ENCODE measurements around the gene KAZN. TPM values are rescaled to one million over a fixed set of nuclear protein-coding genes. Genes with fewer than 3 reads are reported as not detected.
"Not testable (repeated sequence)": the region's sequence is repeated elsewhere in the genome, so short reads cannot be mapped to it uniquely, and the experiment has no call there.

KAZN gene
- total RNA-seq, 1 donor from 2014 or later = 10.2 TPM

DNA sequence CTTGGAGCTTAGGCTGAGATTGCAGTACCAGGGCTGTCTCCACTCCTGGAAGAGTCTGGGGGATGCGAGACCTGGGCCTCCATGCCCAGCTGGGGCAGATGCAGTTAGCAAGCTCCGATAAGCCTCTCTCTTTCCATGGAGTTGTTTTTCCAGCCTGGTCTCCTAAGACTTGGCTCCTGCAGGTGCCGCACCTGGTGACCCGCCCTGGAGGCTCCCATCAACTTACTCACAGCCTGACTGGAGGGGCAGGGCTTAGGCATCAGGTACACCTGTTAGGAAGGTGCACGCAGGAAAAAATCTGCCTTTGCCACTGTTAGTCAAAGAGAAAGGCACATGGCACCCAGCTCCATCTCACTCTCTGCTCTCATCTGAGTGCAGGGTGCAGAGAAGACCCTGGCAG is 356.9 kb downstream of the KAZN start:
- DNase-seq (ENCODE audit: low spot score) = no peak

DNA sequence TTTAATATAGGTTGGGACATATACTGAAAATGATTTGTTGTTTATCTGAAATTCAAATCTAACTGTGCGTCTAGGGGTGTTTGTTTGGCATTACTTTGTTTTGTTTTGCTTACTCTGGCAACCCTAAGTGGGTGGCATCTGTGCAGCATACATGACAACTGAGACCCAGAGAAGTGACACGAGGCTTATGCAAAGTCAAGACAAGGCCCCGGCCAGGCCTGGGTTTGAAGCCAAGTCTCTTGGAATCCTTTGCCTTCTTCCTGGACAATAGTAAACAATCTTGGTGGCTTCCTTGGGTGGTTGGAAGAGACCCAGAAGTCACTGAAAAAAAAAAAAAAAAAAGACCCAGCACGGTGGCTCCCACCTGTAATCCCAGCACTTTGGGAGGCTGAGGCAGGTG is 357.5 kb downstream of the KAZN start:
- no peak for DNase-seq (ENCODE audit: low spot score)

DNA sequence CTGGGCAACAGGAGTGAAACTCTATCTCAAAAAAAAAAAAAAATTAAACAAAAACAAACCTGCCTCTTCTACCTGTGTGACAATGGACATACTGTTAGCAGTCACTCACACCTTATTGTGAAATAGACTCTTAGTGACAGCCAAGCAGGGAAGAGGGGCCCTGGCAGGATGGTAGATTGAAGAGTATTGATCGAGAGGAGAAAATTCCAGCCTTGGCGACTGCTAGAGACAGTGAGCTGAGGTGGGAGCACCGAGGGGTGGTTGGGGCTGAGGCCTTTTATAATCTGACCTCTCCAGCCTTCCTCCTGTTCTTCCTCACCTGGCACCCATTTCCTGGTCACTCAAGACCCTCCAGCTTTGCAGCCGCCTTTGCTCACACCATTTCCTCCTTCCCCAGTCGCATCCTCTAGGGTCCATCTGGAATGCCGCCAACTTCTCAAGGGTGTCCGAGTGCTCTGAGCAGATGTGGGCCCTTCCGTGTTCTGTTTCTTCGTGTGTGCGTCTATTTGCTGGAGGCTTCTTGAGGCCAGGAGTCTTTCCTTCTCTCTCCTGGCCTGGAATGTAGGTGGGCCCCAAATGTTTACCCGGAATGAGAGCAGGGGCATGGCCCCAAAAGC is 358.2 kb downstream of the KAZN start:
- no peak for DNase-seq (ENCODE audit: low spot score)

DNA sequence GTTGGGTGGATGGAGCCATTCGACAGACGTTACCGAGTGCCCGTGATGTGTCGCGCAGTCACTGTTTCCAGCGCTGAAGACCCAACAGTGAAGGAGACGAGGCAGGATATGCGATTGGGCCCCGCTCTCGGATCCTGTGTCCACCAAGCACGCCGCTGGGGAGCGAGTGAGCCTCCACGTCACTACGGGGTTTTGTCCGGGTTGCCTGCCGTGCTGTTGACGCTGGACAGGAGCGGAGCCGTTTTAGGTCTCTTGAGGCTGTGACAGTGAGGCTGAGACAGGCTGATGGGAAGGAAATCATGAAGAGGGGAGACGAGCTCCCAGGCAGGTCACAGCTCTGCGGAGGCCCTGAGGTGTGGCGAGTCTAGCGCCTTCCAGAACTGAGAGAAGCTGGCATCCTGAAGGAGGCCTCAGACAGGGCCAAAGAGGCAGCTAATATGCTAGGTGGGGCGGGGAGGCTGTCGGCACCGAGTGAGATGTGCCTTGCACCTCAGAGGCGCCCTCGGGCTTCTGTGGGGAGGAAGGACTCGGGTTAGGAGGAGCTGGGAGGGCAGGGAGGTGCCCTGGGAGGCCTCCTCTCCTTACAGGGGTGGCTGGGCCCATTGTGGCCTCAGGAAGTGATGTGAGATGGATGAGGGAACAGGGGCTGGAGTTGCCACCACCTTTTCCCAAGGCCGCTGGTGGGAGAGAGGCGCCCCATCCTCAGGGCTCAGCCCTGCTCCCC is 359.1 kb downstream of the KAZN start:
- no peak for DNase-seq (ENCODE audit: low spot score)

DNA sequence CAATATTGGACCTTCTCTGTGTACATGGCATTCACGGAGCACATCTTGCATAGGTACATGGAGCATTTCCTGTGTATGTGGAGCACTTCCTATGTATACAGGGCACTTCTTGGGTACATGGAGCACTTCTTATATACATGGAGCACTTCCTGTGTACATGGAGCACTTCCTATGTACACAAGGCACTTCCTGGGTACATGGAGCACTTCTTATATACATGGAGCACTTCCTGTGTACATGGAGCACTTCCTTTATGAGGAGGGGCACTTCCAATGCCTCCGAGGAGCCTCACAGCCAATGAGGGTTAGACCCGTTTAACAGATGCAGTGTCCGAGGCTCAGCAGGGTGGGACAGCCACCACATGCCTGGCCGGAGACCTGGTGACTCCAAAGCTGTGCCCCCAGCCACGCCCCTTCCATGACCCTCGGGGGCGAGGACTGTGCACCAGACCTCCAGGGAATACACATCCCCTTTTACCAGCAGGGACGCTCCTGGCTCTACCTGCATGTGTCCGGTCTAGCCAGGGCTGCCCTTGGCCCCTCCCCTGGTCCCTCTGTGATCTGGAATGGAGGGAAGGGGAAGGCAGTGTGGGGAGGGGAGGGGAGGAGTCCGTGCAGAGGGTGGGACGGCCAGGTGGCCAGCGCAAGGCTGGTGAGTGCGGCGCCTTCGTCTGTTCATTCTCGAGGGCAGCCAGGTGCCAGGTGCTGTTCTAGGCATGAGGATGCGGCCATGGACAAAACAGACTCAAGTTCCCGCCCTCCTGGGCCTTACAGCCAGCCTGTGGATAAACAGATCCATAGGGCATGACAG is 360.0 kb downstream of the KAZN start:
- DNase-seq (ENCODE audit: low spot score) = no peak

DNA sequence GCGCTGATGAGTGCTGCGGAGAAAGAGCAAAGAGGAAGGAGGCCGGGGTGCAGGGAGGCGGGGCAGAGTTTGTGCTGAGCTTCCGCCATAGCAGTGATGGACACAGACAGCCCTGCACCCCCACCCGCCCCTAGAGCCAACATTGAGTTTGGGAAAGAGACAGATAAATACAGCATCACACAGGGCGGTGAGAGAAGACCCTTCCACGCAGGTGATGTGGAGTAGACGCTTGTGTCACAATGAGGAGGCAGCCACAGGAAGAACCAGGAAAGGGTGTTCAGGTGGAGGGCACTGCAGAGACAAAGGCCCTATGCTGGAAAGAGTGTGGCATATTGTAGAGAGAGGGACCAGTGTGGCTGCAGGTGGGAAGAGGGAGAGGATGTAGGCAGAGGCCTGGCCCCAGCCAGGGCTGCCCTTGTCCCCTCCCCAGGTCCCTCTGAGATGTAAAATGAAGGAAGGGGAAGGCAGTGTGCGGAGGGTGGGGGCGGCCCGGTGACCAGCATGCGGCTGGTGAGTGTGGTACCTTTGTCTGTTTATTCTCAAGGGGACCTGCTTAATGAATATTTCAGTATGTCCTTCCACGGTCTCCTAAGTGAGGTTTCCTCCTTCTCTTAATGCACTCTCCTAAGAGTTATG is 360.7 kb downstream of the KAZN start:
- no peak for DNase-seq (ENCODE audit: low spot score)

DNA sequence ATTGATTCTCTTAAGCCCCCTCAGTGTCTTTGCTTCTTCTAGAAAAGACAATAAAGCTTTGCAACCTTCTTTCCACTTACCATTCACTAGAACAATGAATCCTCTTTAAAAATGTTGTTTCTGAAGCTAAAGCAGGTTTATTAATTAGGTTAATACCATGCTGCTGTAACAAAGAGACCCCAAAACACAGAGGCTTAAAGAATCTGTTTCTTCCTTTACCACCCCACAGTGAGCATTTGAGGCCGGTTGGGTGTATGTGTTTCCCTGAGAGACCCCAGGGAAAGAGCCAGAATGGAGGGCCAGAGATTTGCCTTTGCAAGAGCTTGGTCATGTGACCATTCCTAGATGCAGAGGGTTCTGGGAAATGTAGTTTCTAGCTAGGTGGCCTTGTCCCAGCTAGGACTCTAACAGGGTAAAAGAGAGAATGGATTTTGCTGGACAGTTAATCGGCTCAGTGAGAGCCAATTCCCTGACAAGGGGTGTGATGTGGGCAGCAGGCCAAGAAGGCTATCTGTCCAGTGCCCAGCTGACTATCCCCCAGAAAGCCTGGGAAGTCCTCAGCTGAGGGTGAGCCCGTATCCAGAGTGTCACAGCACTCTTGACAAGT is 363.3 kb downstream of the KAZN start:
- no peak for DNase-seq (ENCODE audit: low spot score)

DNA sequence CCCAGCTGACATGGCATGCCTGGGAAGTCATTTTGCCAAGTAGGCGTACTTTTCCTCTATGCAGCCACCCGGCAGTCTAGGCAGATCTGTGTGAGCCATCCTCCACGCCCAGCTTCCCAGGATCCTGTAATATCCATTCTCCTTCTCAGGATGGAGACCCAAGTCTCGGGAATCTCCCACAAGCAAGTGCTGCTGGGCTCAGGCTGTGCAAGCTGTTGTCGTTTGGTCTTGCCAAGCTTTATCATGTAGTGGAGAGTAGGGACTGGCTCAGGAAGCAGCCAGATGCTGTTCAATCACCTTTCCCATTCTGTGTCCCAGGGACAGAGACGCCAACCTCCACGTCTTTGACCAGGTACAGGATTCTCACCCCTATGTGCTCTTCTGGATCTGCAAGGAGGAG is 363.9 kb downstream of the KAZN start:
- DNase-seq (ENCODE audit: low spot score) = no peak

DNA sequence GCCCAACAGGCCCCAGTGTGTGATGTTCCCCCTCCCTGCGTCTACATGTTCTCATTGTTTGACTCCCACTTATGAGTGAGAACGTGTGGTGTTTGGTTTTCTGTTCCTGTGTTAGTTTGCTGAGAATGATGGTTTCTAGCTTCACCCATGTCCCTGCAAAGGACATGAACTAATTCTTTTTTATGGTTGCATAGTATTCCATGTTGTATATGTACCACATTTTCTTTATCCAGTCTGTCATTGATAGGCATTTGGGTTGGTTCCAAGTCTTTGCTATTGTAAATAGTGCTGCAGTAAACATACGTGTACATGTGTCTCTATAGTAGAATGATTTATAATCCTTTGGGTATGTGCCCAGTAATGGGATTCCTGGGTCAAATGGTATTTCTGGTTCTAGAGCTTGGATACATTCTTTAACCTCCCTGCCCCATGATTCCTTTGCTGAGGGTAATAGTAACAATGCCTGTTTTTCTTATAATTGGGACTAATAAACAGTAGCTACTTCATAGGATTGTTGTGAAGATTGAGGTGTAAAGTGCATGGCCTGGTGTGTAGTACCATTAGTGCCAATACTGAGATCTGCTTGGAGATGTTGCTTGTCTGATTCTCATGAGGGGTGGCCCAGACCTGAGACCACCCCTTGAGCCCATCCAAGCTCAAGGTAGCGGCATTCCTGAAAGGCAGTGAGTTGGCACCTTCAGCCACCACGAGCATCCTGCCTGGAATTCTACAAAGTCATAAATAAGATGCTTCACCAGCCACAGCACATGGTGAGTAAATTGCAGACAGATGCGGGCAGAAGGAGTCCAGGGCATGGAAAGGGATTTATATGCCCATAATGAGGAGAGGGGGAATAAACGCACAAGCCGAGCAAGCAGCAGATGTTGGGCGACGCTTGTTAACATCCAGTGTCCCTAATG is 365.6 kb downstream of the KAZN start:
- not testable (repeated sequence) for DNase-seq (ENCODE audit: low spot score)

DNA sequence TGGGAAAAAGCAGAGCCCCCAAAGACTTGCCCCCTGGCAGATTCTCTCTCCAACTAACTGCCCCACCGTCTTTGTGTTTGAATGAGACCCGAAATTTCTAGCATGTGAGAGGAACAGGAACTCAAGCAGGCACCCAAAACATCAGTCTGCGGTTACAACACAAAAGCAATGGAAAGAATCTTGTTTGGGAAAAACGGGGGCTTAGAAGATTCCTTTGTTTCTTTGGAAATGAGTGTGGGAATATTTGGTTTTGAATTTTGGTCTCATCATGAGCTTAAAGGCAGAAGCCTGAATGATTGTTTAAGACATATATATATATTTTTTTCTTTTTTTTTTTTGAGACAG is 366.2 kb downstream of the KAZN start:
- no peak for DNase-seq (ENCODE audit: low spot score)

DNA sequence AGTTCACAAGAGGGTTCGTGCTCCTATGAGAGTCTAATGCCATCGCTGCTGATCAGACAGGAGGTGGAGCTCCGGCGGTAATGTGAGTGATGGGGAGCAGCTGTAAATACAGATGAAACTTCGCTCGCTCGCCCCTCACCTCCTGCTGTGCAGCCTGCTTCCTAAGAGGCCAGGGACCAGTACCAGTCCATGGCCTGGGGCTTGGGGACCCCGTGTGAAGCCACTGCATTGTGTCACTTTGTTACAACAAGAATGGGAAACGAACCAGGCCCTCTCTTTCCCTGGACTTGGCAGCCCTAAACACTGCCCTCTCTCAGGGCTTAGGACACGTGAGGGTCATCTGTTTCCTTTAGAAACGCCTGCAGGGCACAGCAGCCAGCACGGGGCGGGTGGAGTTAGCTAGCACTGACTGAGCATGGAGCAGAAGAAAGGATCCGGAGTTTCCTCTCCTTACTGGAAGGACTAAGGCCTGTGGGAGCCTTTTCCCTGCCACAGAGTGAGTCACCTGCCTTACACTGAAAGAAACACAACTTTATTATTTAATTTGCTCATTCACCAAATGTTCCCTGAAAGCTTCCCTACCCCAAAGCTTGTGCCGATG is 369.9 kb downstream of the KAZN start:
- DNase-seq (ENCODE audit: low spot score) = no peak

DNA sequence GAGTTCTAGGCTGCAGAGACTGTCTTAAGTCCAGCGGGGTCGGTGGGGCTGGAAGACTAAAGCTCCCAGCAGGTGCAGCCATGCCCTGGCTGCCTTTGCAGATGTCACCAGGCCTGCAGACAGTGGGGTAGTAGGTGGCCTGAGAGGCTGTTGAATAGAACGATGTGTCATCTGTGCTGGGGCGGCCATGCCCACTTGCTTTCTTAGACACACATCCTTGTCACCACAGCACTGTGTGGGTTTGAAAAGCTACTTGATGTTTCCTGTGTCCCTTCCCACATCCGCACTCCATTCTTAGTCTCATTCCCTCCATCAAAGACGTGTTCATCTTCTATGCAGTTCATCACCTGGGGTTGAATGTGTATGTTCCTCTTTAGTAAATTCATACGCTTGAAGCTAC is 370.5 kb downstream of the KAZN start:
- no peak for DNase-seq (ENCODE audit: low spot score)

DNA sequence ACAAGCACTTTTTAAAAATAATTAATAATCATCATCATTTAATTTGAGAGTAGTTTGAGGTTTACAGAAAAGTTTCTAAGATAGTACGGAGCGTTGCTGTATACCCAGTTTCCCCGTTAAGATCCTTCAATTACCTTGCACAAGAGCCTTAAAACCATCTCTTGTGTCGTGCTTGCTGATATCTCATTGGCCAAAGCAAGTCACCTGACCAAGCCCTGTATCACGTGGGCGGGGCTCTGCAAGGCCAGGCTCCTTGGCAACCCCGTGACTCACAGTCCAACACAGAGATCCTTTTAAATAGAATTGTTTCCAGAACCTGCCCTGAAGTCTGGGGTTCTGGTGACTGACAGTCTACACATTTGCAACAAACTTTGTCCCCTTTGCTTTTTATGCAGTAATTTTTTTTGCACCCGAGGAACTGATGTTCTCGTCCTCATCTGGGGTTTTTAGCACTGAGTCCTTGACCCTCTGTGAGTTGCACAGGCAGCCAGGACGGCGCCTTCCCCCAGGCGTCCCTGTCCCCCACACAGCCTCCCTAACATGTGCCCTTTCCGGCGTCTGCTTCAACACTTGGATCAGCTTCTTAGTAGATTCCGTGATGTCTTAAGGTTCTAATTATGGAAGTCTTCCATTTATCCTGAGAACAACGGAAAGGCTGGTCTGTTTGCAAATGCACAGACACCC is 371.8 kb downstream of the KAZN start:
- peak; percentile 44 for DNase-seq (ENCODE audit: low spot score)

DNA sequence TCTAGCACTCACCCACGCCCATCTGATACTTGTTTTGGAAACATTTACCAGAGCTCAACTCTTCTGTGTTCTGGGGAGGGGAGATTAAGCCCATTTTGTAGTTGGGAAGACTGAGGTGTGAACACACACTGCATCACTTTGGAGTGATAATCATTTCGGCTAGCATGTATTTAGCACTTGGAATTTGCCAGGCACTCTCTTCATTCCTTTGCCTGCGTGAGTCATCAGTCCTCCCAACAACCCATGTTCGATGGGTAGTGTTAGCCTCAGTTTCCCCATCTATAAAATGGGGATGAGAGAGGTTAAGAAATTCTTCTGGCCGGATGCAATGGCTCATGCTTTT is 372.3 kb downstream of the KAZN start:
- no peak for DNase-seq (ENCODE audit: low spot score)

DNA sequence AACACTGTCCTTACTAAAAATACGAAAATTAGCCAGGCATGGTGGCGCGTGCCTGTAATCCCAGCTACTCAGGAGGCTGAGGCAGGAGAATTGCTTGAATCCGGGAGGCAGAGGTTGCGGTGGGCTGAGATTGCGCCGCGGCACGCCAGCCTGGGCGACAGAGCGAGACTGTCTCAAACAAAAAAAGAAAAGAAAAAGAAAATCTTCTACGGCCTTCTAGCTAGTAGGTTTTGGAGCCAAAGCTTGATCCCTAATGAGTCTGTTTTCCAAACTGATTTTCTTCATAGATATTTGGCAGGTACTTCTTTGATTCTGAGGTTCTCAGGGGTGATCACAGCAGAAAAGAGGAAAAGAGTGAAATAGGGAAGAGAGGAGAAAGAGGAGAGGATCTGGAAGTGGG is 372.7 kb downstream of the KAZN start:
- DNase-seq (ENCODE audit: low spot score) = no peak

DNA sequence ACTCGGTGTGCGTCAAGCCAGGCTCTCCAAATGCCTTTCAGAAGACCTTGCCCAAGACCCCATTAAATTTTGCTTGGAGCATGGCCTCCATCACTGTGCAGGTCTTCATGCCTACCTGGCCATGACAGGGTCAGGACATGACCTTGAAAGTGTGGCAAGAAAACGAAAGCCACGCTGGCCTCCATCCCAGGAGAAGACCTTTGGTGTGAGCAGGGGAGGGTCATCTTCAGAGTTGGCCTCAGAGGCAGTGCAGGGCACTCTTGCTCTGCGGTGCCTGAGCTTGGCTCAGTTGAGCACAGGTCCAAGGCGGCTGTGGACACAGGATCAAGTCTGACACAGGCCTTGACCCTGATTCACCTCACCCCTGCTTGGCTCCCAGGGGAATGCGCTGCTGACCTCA is 373.6 kb downstream of the KAZN start:
- no peak for DNase-seq (ENCODE audit: low spot score)

DNA sequence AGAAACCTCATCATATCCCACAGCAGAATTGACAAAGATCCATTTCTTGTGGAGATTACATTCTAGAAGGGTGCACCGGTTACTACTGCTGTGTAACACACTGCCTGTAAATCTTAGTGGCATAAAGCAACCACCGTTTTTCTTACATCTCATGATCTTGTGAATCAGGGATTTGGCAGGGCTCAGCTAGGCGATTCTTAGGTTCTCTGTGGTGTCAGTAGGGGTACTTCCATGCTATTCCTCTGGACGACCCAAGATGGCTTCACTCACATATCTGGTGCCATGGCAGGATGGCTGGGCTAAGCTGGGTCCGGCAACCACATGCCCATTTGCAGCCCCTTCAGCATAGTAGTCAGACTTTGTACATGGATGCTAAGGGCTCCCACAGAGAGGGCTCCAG is 375.3 kb downstream of the KAZN start:
- DNase-seq (ENCODE audit: low spot score) = no peak

DNA sequence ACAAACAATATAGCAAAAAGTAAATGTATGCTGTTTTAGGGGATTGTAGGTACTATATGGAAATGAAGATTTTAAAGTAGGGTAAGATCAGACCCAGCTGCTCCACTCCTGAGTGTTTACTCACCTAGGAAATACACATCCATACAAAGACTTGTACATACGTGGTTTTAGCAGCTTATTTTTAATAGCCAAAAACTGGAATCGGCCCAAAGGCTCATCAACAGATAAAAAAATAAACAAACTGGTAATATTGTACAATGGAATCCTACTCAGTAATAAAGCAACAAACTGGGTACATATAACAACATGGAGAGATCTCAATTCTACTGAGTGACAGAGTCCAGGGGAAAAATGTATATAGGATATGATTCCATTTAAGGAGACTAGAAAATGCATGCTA is 375.9 kb downstream of the KAZN start:
- DNase-seq (ENCODE audit: low spot score) = no peak

DNA sequence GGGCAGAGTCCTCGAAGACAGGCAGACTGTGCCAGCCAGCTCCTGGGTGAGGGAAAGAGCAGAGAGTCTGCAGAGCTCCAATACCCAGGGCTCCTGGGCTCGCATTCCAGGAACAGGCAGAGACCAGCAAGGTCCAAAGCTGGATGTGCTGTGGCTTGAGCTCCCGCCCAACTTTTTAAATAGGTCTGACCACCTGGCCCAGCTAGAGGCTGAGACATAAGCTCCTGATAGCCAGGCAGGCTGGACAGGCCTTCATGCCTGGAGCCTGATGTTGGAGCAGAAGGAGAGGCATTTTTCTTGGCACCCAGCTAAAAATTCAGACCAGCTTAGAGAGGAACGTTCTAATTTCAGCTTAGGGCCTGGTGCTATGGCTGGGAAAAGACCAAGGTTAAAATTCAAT is 376.6 kb downstream of the KAZN start:
- no peak for DNase-seq (ENCODE audit: low spot score)

DNA sequence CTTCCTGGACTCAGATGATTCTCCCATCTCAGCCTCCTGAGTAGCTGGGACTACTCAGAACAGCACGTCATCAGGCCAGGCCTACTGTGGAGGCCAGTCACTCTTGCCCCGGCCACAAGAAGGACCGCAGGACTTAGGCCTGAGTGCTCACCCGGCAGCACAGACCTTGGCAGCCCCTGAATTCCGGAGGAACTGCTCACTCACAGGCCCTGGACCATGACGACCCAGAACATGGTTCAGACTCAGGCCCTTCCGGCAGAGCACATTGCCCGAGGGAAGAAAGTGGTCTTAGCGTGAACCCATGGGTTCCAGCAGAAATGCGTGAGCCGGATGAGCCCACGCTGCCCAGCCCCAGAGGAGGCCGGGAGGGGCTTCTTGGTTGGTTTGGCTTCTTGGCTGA is 377.8 kb downstream of the KAZN start:
- DNase-seq (ENCODE audit: low spot score) = no peak

Measured in mucosa of gallbladder (tissue), 1 donor.